Bronchial epithelial cell (primary cell): ENCODE measurements around the gene MYBPHL. TPM values are rescaled to one million over a fixed set of nuclear protein-coding genes. Genes with fewer than 3 reads are reported as not detected.
A peak's percentile ranks its signal among the peaks of the same experiment; 100 is the strongest.

Experiments used
- DNase-seq: peaks from one replicate; pipeline ENCODE4 v3.0.0-alpha.2; 2010; ENCODE audit warnings: low read depth
- FAIRE-seq: peaks from 2 replicates; lab custom pipeline; 2011; peaks lifted over from hg19 to GRCh38; lab: Jason Lieb, UNC
- H3K27me3 ChIP-seq: 2 replicates; pipeline ENCODE4 v1.5.1; 2011; ENCODE audit warnings: low read length; ENCODE audit not compliant: control insufficient read depth, insufficient read depth
- H3K36me3 ChIP-seq: 2 replicates; pipeline ENCODE4 v1.5.1; 2011; ENCODE audit warnings: low read length; ENCODE audit not compliant: control insufficient read depth, insufficient read depth
- H3K4me3 ChIP-seq: 2 replicates; pipeline ENCODE4 v1.5.1; 2011; ENCODE audit warnings: mild to moderate bottlenecking, low read depth, low read length, control low read depth
- CTCF ChIP-seq: IDR thresholded peaks from 2 replicates; pipeline ENCODE4 v1.5.1; 2011; ENCODE audit warnings: mild to moderate bottlenecking, moderate library complexity, low read length, control low read depth, inconsistent platforms; ENCODE audit not compliant: insufficient read depth, severe bottlenecking
- total RNA-seq: library from RNA; depleted of rRNA; stranded (reverse); fragments of >200 nt; gene quantifications from 2 replicates; pipeline ENCODE4 v1.2.1, GENCODE V29; 2014

The MYBPHL gene
- total RNA-seq, 1 donor from 2014 or later = 0.26 TPM

DNA sequence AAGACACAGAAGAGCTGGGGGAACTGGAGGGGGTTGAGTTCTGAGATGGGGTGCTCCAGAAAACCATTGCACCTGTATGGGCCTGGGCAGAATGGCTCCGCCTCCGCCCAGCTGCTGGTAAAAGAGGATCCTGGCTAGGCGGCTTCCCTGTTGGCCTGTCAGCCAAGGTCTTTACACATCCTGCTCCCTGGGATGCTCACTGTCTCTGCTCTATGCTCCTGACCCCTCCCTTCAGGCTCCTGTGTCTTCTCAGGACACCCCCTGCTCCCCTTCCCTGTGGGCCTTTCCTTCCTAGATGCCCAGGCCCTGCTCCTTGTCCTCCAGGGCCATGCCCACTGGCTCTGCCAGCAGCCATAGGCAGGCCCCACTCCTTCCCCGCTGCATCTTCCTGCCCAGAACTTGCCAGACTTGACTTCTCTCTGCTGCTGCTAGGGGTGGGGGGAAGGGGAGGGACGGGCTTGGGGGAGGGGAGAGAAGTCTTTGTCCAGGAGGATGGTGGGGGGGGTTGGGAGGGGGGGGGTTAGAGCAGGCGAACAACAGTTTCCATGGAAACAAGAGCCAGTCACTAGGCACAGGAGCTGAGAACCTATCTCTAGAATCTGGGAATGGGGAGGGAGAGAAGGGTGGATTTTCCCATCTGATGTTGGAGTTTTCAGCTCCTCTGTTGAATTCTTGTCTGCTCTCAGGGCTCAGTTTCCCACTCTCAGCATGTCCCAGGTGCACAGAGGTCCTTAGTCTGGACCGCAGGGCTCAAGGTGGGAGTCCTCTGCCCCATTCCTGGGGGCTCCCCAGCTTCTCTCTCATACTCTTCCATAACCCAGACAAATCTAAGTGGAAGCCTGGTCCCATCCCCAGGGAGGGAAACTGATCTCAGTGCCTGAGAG lies 46.9 kb downstream of the MYBPHL start:
- TF ChIP-seq CTCF = no peak
- Histone ChIP-seq H3K27me3 (no peaks in the 10 kb centered on the region), H3K4me3 (no peak overlapping the region), H3K36me3 (peaks cover 30% of the 10 kb centered on the region)
- FAIRE-seq = no peak
- DNase-seq = no peak

GRCh38 chr1:109258481-109259466 lies 48.0 kb downstream of the MYBPHL start:
- DNase-seq (no peak), FAIRE-seq (no peak)
- TF ChIP-seq CTCF = no peak

DNA sequence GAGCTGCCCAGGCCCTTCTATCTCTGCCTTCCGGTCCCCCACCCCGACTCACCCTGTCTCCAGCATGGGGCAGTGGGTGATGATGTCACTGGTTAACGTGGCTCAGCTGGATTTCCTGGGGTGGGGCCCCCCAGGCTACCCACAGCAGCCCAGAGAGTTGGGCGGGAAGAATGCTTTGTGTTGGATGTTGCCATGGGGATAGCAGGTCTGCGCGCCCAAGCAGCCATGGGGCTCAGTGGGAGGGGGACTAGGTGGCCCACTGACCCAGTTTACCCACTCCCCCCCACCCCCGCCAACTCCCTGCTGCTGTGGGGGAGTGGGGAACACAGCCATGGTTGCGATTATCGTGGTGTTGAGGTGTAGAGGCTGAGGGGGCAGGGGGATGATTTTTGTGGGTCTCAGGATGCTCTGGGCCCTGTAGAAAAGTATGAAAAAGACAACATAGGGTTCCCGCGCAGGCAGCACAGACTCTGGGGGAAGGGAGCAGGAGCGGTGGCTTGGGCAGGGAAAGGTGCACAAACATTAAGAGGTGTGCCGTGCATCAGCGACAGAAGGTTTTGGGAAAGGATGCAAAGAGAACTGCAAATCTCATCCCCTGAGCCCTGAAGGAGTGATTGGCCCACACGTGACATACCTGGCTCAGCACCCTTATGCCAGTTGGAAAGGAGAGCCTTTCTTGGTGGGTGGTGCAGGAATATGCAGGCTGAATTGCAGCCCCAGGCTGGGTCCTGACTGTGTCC lies 49.0 kb downstream of the MYBPHL start:
- FAIRE-seq (no peak), DNase-seq (no peak)
- H3K27me3 ChIP-seq = no peaks in the 10 kb centered on the region
- no peak for TF ChIP-seq CTCF
- peaks cover 17% of the 10 kb centered on the region for H3K36me3 ChIP-seq
- no peak overlapping the region for H3K4me3 ChIP-seq

More at GRCh38 chr1:109258481-109259466, 48.0 kb downstream of the MYBPHL start:
- Histone ChIP-seq H3K36me3 (peaks cover 20% of the 10 kb centered on the region), H3K27me3 (no peaks in the 10 kb centered on the region), H3K4me3 (no peak overlapping the region)

- FAIRE-seq (no peak), DNase-seq (peak; percentile 99)
- Histone ChIP-seq H3K4me3 (no peak overlapping the region), H3K36me3 (peaks cover 21% of the 10 kb centered on the region), H3K27me3 (no peaks in the 10 kb centered on the region)
- TF ChIP-seq CTCF = no peak
Observed at GRCh38 chr1:109256971-109257681, 49.7 kb downstream of the MYBPHL start.

DNA sequence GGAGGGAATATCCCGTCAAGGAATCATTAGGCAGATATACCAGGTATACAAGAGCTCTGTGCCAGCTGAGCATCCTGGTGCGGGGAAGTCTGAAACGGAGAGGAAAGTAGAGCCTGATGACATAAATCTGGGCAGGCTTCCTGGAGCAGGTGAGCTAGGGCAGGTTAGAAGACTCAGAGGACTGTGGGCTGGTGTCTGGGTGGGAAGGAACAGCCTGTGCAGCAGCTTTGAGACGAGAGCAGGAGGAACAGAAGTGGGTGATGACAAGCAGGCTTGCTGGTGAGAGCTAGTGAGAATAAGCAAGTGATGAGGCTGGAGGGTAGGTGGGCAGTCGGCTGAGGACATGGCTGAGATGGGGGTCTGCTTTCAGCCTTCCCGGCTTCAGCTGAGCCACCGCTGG lies 50.7 kb downstream of the MYBPHL start:
- Histone ChIP-seq H3K36me3 (peaks cover 22% of the 10 kb centered on the region), H3K27me3 (no peaks in the 10 kb centered on the region), H3K4me3 (no peak overlapping the region)
- no peak for TF ChIP-seq CTCF
- no peak for FAIRE-seq
- no peak for DNase-seq
